DMS79 (cell line): ENCODE measurements around the gene SYNM.

Experiments
- DNase-seq: peaks from one replicate; lab custom pipeline; 2025; lab: John Stamatoyannopoulos, UW

The SYNM gene

GRCh38 chr15:99084965-99085364, 19.9 kb upstream of the SYNM start:
- DNase-seq = no peak

GRCh38 chr15:99085413-99086326, 19.2 kb upstream of the SYNM start:
- no peak for DNase-seq

DNA sequence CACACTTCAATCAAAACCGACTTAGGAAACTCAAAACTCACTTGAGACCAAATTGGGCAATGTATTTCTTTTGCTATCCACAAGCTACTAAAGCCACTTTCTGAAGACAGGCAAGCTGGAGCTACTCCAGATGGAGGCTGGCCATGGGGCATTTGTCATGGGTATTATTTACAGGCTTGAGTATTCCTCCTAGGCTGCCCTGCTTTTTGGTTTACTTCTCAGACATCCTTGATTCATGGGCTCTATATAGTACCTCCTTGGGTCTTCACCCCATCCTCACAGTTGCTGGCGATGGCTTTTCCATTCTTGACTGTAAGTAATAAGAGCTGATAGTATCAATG, 18.6 kb upstream of the SYNM start:
- DNase-seq = no peak

GRCh38 chr15:99087405-99087943, 17.4 kb upstream of the SYNM start:
- no peak for DNase-seq

GRCh38 chr15:99090011-99090699, 14.7 kb upstream of the SYNM start:
- no peak for DNase-seq

DNA sequence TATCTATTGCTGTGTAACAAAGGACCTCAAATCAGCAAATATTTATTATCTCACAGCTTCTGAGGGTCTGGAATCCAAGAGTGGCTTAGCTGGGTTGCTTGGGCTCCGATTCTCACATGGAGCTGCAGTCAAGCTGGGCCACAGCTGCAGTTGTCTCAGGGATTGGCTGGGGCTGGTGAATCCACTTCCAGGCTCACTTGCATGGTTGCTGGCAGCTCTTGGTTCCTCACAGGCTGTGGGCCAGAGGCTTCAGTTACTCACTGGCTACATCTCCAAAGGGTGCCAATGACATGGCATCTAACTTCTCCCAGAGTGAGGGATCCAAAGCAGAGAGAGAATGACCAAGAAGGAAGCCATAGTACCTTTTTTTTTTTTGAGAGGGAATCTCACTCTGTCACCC, 13.9 kb upstream of the SYNM start:
- DNase-seq = no peak

GRCh38 chr15:99092554-99093172, 12.2 kb upstream of the SYNM start:
- DNase-seq = no peak

DNA sequence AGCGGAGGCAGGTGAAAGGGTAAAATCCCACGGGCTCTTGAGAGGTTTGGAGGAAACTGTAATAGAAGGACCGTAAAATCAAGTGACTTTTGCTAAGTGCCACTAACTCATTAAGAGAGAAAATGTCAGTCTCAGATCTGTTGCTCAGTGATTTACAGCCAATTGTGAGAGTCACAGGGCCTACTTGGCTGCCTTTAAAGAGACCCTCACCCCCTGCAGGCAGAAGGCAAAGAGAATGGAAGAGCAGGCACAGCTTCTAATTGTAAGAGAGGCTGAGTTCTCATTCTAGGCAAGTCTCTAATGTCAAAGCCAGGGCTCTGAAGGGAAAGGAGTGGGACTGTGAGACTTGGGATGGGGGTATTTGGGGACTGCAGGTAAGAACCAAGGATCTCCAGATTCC, 9.3 kb upstream of the SYNM start:
- no peak for DNase-seq

GRCh38 chr15:99096173-99096893, 8.5 kb upstream of the SYNM start:
- DNase-seq = no peak

GRCh38 chr15:99096894-99097426, 7.9 kb upstream of the SYNM start:
- DNase-seq = no peak

DNA sequence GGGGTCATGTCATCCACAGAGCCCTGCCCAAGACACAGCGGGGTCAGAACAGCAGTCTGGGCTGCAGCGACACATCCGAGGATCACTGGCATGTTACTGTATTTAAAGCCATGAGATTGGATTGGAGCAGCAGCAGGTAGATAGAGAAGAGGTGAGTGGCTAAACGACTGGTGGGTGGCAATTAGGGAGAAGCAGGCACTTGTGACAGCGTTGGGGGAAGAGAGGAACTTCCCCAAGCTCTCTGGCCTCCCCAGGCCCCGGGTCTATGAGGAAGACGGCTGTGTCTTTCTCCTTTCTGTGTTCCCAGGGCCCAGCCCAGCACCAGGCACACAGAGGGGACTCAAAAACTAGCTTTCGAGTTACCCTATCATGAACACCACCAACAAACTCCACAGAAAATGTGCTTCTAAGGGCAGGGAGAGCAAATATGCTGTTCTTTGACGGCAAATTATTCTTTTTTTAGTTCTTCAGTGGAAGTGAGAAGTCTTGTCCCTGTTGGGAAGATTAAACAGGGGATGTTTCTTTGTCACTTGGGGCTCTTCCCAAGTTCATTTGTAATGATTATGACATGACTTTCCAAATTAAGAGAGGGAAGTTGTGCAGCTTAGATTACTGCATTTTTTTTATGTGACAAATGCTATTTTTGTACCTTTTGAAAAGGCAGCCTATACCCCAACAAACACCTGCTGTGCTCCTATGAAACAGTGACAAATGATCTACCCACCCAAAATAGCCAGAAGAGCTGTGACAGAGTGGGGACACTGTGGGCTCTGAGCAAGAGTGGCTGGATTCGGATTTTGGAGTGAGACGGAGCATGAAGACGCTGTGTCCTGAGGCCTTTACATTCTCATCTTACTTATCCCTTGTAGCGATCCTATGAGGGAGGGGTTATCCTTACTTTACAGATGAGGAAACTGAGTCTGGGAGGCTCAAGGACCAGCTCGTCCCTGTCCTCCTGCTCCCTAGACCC, 7.2 kb upstream of the SYNM start:
- no peak for DNase-seq

DNA sequence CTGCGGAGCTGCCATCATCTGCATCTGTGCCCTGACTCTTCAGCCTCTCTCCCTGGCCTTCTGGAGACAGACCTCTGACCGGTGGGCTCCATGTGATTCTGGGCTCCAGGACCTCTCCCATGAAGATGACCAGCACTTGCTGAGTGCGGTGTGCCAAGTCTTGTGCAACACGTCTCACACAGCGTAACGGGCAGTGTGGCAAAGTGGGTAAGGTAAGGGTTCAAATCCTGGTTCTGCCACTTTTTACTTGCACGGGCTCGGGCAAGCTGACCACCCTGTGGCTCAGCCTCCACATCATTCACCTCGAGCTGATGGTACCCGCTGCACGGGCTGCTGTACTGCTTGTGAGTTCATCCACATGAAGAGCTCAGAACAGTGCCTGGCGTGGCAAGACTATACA, 6.5 kb upstream of the SYNM start:
- DNase-seq = no peak

DNA sequence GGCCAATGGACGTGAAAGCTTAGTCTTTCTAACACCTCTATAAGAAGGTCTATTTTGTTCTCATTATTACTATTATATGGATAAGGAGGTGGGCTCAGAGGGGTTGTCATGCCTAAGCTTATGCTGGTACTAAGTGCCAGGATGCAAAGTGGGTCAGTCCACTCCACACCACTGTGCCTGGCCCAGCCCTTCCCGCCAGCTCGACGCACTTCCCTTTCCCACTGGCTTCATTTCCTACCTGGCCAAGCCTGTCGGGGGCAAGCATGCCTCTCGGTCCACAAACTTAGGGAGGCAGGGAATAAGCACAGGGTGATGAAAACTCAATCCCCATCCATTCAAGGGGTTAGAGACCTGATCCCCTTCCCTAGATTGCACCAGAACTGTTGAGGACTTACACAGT, 5.9 kb upstream of the SYNM start:
- no peak for DNase-seq

DNA sequence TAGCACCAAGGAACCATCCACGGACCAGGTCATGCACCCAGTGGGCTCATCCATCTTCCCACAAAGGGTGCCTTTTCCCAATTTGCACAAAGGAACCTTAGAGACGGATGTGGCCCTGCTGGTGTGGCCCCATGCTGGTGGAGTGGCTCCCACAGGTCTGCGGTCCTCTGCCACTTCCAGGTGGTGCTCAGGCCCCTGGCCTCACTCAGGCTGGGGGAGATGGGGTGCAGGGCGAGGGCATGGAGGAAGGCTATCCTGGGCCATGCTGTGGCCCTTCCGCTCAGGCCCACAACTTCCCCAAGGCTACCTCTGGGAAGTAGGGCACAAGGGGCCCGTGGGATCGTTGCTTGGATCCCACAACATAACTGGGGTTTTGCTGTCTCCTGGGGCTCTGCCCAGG, 5.2 kb upstream of the SYNM start:
- DNase-seq = no peak

DNA sequence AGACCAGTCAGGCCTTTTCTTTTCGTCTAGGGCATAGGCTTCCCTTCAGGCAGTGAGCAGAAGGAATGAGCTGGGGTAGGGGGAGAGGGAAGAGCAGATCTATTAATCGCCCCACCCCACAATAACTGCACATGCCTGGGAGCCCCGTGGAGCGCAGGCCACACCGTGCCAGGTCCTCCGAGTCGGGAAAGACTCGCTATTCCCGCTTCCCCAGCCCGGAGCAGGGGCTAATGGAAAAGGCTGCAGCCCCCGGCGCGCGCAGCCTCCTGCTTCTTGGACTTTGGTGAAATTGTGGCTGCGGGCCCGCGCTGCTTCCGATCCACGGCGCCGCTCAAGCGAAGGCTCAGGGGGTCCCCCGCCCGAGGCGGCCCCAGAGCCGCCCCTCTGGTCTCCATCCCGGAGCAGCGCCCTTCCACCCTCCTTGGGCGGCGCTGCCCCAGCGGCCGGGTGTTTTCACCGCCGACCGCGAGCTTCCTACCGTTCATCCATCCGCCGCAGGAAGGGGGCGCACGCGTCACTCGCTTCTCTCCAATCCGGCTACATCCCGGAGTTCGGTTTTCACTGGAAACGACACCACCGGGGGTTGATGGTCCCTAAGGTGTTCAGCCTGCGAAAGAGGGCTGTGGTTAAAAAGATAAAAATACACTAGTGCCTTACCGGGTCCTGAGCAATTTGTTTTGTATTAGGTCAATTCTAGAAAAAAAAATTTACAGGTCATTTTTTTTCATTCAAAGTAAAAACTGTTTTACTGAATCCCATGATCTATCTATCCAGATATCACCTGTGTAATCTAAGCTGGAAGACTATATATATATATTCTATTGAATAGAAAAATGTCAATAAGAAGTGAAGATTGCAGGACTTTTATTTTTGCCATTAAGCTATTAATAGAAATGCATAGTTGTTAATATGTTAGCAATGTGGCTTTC, 4.4 kb upstream of the SYNM start:
- no peak for DNase-seq

GRCh38 chr15:99101501-99101900, 3.4 kb upstream of the SYNM start:
- no peak for DNase-seq

- no peak for DNase-seq
Measured at GRCh38 chr15:99102332-99103235, 2.3 kb upstream of the SYNM start.

- DNase-seq = no peak
Measured at GRCh38 chr15:99103279-99103678, 1.6 kb upstream of the SYNM start.
